Stomach (tissue), 4 donors: ENCODE data around the gene RASGRP4.

Experiments
- CTCF ChIP-seq, 7 experiments: fragments of 450-650 bp in 4 of 7; fragments of 200-600 bp in 3 of 7; sonication (generic) in 3 of 7; IDR thresholded peaks; one replicate each; pipeline ENCODE4 v1.5.1; 2016 to 2019; ENCODE audit warnings: antibody characterized with exemption in 7 of 7, control low read depth in 2 of 7, mild to moderate bottlenecking in 1 of 7
- POLR2A ChIP-seq, 4 donors: fragments of 450-650 bp; IDR thresholded peaks; one replicate each; pipeline ENCODE4 v1.6.1; 2016; ENCODE audit warnings: antibody characterized with exemption in 4 of 4, control low read depth in 2 of 4, mild to moderate bottlenecking in 1 of 4, moderate library complexity in 1 of 4
- POLR2AphosphoS5 ChIP-seq, 3 donors: sonication (generic); formaldehyde crosslinking; IDR thresholded peaks; one replicate each; pipeline ENCODE4 v1.6.1; 2016; ENCODE audit warnings: antibody characterized with exemption in 3 of 3

GRCh38 chr19:38441657-38442348, 15.8 kb upstream of the RASGRP4 start:
- TF ChIP-seq CTCF (IDR thresholded peaks at IDR 0.05) (no peak), POLR2AphosphoS5 (IDR thresholded peaks at IDR 0.05) (no peak), POLR2A (IDR thresholded peaks at IDR 0.05) (no peak)
